Left ventricle myocardium inferior (tissue), 1 donor: Measurements from ENCODE around the gene AFF4. TPM values are rescaled to one million over a fixed set of nuclear protein-coding genes. Genes with fewer than 3 reads are reported as not detected.

Experiments
- DNase-seq: peaks from one replicate; pipeline ENCODE4 v3.0.0-alpha.2; 2020
- H3K27ac ChIP-seq: fragments of 200-600 bp; replicated peaks from 2 replicates; pipeline ENCODE4 v1.8.0; 2021
- H3K27me3 ChIP-seq: fragments of 200-600 bp; 2 replicates; pipeline ENCODE4 v1.8.0; 2021; ENCODE audit warnings: low read depth
- H3K36me3 ChIP-seq: fragments of 200-600 bp; 2 replicates; pipeline ENCODE4 v1.8.0; 2021
- H3K4me1 ChIP-seq: fragments of 200-600 bp; 2 replicates; pipeline ENCODE4 v1.8.0; 2021
- H3K4me3 ChIP-seq: fragments of 200-600 bp; 2 replicates; pipeline ENCODE4 v1.8.0; 2021; ENCODE audit warnings: mild to moderate bottlenecking, moderate library complexity
- H3K9me3 ChIP-seq: fragments of 200-600 bp; replicated peaks from 2 replicates; pipeline ENCODE4 v1.8.0; 2021
- CTCF ChIP-seq: fragments of 200-600 bp; IDR thresholded peaks from 2 replicates; pipeline ENCODE4 v1.8.0; 2021; ENCODE audit warnings: antibody characterized with exemption, mild to moderate bottlenecking, borderline replicate concordance
- intact Hi-C: fragments of 100-400 bp; cut with micrococcal nuclease; formaldehyde crosslinking; loops from one replicate; pipeline ENCODE4 v1.11.0; 2022
- total RNA-seq: library from RNA; stranded (reverse); fragmentation: NEBNext Ultra II Directional; extraction: Animal tissue kit (Norgen Biotek cat#: 25700); gene quantifications from one replicate; pipeline ENCODE4 v1.2.1, GENCODE V29; 2021
- donor health status: DM: no; HTN: yes; CAD: no; lungs with severe emphysema.

AFF4 gene
- total RNA-seq, 1 donor from 2014 or later: 32.1 TPM

GRCh38 chr5:132884548-132884947 lies 78.9 kb downstream of the AFF4 start:
- intact Hi-C loops: no loop called here
- no peaks in the 10 kb centered on the region for H3K27me3 ChIP-seq
- no peaks in the 10 kb centered on the region for H3K9me3 ChIP-seq
- H3K36me3 ChIP-seq: peaks cover 86% of the 10 kb centered on the region
- no peak for DNase-seq
- no peak for TF ChIP-seq CTCF
- no peaks in the 10 kb centered on the region for H3K4me1 ChIP-seq
- H3K4me3 ChIP-seq: no peak overlapping the region
- H3K27ac ChIP-seq: no peak overlapping the region

GRCh38 chr5:132883261-132883834 lies 80.1 kb downstream of the AFF4 start:
- intact Hi-C loops: no loop called here

GRCh38 chr5:132877938-132878337 lies 85.5 kb downstream of the AFF4 start:
- H3K27me3 ChIP-seq: no peaks in the 10 kb centered on the region
- peak; percentile 23 for DNase-seq
- peaks cover 54% of the 10 kb centered on the region for H3K36me3 ChIP-seq
- intact Hi-C loops: no loop called here
- H3K4me3 ChIP-seq: no peak overlapping the region
- peak overlapping the region; percentile 64 for H3K27ac ChIP-seq
- TF ChIP-seq CTCF: no peak
- H3K4me1 ChIP-seq: peaks cover 40% of the 10 kb centered on the region
- no peaks in the 10 kb centered on the region for H3K9me3 ChIP-seq

More at GRCh38 chr5:132883261-132883834, 80.1 kb downstream of the AFF4 start:
- TF ChIP-seq CTCF: peak; percentile 79
- H3K27ac ChIP-seq: no peak overlapping the region
- no peak overlapping the region for H3K4me3 ChIP-seq
- peaks cover 4% of the 10 kb centered on the region for H3K4me1 ChIP-seq
- no peak for DNase-seq
- no peaks in the 10 kb centered on the region for H3K27me3 ChIP-seq
- peaks cover 82% of the 10 kb centered on the region for H3K36me3 ChIP-seq
- H3K9me3 ChIP-seq: no peaks in the 10 kb centered on the region

- Histone ChIP-seq H3K4me3 (no peak overlapping the region), H3K27ac (peak overlapping the region; percentile 64), H3K27me3 (no peaks in the 10 kb centered on the region), H3K9me3 (no peaks in the 10 kb centered on the region), H3K4me1 (peaks cover 45% of the 10 kb centered on the region), H3K36me3 (peaks cover 49% of the 10 kb centered on the region)
- intact Hi-C loops: no loop called here
- DNase-seq: no peak
- TF ChIP-seq CTCF: no peak
These were observed 86.0 kb downstream of the AFF4 start for GRCh38 chr5:132877466-132877865.

GRCh38 chr5:132876020-132876759 lies 87.2 kb downstream of the AFF4 start:
- no peak for DNase-seq
- no peak for TF ChIP-seq CTCF
- H3K9me3 ChIP-seq: no peaks in the 10 kb centered on the region
- peaks cover 43% of the 10 kb centered on the region for H3K36me3 ChIP-seq
- H3K4me3 ChIP-seq: no peak overlapping the region
- H3K27ac ChIP-seq: peak overlapping the region; percentile 64
- H3K27me3 ChIP-seq: no peaks in the 10 kb centered on the region
- intact Hi-C loops: no loop called here
- peaks cover 58% of the 10 kb centered on the region for H3K4me1 ChIP-seq
